SU-DHL-6 (cell line): ENCODE data around the gene MRFAP1L1.

ENCODE experiments used
- CTCF ChIP-seq: fragments of 200-600 bp; sonication (generic); IDR thresholded peaks from one replicate; pipeline ENCODE4 v1.5.1; 2017; ENCODE audit warnings: antibody characterized with exemption, mild to moderate bottlenecking, low read length, moderate library complexity; ENCODE audit not compliant: insufficient read depth, poor library complexity, severe bottlenecking
- EZH2phosphoT487 ChIP-seq: fragments of 200-600 bp; sonication (generic), shearing (Covaris generic); conservative IDR thresholded peaks from 2 replicates; pipeline ENCODE4 v1.6.1; 2018; ENCODE audit warnings: mild to moderate bottlenecking, antibody characterized with exemption, low read length, moderate library complexity, mixed read lengths

DNA sequence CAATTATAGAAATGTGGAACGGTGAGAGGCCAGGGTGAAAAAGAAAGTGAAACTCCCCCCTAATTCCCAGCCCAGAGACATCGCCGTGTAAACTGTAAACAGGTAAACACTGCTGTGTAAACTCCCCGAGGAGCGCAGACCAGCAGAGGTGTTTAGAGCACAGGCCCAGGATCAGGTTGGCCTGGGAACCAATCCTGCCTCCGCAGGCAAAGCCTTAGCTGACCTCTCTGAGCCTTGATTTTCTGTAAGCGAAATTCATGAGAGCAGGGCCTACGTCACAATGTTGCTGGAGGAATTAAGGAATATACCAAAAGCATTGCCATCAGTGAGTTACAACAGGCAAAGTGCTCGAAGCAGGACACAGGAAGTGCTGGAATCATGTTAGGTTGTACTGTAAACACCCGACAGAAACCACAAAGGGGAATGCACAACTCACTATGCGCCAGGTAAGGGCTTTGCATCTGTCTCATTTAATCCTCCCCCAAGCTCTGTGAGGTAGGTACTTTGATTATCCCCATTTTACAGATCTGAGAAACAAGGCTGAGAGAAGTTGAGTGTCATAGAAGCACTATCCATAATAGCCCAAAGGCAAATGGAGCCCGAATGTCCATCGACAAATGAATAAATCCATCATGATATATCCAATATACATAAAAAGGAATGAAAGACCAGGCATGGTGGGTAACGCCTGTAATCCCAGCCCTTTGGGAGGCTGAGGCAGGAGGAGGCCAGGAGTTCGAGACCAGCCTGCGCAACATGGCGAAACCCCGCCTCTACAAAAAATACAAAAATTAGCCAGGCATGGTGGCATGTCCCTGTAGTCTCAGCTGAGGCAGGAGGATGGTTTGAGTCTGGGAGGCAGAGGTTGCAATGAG is 42.2 kb upstream of the MRFAP1L1 start:
- TF ChIP-seq EZH2phosphoT487 (no peak), CTCF (no peak)
